ENCODE results near the gene NEBL.

NEBL gene

DNA sequence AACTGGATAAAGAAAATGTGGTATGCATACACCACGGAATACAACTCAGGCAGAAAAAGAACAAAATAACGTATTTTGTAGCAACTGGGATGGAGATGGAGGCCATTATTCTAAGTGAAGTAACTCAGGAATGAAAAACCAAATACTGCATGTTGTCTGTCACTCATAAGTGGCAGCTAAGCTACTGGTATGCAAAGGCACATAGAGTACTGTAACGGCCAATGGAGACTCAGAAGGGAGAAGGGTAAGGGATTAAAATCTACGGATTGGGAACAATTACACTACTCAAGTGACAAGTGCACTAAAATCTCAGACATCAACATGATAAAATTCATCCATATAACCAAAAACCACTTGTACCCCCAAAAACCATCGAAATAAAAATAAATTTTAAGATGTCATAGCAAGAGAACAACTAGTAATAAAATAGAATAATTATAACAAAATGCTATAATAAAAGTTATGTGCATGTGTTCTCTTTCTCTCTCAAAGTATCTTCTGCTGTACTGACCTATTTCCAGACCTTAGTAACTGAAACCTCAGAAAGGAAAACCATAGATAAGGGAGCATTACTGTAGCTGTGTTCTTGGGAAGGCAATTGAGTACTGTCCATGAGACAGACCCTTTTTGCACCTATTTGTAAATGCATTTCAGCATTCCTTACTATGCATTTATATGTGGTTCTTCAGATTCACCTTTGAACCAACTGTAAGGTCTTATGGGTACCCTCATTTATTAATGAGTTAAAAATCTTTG, 6.7 kb upstream of the NEBL start:
- DNase-seq, result no peak

DNA sequence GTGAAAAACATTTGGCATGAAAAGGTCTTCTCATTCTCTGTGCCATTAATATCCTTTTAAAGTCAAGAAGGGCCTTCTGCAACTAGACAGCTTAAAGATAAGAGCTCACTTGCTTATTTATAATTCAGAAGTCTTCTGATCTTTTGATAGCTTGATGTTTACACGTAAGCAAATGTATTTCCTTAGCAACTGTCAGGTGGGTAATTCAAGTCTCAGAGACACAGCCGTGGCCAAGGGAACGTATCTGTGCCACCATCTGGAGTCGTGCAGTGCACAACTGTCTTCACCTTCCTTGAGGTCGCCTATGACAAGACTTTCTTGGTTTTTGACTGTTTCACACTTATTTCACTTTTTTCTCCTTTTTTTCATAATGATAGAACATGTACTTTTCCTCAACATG, 4.0 kb upstream of the NEBL start:
- DNase-seq, result no peak

DNA sequence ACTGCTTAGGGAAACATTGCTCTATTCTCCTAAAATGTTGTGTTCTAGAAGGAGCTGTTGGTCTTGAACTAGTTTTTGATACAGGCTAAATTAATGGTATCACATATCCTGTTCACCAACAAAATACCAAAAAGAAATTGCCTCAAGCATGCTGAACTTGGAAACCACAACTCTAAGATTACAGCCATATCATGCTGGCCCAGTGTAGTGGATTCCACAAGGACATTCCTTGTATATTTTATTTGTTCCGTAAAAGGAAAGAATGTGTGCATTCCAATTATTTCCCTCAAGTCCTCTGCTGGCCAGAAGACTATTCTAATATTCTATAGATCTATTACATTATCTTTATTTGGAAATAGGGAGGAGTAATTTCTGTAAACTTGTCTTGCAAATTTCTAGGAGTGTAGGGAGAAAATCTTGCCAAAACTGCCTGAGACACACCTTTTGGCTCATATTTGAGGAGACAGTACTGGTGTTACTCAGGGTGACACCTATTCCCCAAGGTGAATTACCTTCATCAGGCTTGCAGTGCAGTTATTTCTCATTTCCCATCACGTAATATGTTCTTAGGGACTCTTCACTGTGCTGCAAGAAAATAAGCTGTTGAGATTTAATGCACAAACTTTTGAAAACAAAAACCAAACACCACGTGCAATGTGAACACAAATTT, 1.9 kb upstream of the NEBL start:
- no peak for DNase-seq

DNA sequence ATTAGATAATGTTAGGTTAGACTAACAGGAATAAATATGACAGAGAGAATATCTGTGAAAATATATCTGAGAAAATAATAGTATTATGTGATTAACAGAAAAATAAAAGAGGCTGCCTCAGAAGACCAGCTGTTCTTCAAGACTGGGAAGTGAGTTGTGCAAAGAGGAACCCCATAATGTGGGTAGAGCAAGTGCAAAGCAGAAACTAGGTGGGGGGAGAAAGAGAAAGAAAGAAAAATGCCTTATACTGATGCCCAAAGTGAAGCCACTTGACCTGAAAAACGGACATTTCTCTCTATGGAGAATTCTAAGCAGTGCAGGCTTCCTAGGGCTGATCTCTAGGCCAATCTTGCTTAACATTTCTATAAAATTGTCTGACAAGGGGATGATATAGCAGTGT, 3.8 kb downstream of the NEBL start:
- no peak for DNase-seq

DNA sequence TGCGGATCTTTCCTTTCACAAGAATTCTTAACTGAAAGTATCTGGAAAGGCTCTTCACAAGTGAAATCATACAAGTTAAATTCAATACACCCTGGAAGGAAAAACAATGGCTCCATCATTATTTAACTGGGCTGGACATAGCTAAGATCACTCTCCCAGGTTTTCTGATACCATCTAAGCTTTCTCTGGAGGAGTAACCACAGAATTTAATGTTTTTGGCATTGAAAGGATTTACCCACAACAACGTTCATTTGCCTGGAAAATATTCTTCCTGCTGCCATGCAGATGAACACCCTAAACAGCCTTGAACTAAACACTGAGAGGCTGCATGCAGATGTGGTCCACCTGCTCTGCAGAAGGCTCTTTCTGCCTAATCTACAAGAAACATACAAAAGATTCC, 4.3 kb downstream of the NEBL start:
- no peak for DNase-seq

DNA sequence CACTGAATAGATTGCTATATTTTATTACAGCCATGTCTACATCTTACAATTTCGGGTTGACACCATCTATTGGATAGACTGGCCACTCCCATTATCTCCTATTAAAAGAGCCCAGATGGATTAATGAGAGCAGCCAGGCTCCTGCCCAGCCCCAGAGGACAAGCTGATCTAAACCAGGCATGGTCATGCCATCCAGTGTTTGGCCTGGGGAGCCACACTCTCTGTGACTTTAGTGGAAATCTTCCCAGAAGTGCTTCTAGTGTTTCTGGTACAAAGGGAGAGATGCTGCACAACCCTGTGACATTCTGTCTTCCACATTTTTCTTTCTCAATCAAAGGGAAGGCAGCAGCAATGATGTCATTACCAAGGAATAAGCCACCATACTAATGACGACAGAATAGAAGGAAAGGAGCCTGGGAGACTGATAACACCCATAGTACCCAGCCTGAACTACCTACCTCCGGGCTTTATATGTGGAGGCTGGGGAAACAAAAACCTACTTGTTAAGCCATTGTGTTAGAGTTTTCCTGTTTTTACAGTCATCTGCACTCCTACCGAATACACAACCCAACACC, 5.0 kb downstream of the NEBL start:
- no peak for DNase-seq

DNA sequence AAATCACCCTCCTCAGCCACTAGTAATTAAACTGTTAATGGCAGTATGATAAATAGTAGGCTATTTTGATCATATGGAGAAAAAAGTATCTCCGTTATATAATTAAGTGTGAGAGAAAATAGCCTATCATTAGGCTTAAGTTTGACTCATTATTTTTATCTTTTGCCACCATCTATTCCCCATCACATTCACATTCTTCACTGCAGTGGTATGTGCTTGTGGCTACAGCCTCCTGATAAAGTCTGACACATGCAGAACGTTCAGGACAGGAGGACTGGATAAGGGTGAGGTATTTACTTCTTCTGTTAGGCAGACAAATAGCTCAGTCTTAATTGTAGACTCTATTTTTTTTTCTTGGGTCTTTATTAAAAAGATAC, 5.8 kb downstream of the NEBL start:
- DNase-seq, result no peak

DNA sequence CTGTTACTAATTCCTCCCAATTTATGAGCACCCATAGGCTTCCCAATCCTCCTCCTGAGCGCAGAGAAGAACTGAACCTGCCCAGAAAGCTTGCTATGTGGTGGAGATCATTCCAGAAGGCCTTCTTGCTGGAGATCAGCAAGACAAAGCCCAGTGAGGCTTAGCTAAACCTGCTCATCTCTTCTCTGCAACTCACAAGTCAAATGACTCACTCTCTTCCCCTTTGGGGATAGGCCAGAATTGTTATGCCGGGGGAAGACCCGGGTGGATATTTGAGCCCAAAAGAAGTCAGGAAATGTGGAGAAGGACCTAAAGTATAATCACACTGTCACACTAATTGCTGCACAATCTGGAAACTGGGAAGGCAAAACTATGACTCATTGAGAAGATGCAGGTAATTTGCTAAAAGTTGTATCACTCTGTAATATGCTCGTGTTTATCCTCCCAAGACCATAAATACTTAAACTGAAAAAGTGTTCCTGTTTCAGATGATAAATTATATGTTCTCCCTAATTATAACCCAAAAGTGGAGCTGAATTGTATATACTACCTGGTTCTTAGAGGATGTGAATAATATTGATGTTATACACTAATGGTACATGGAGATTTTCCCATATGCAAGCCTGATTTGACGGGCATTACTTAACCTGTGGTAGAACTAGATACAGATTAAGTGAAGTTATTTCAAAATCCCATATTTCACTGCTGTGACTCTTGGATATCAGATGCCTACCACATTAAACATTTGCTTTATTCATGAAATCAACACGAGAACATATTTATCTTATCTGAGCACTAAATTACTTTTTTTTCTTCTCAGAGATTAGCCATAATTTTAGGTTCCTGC, 6.4 kb downstream of the NEBL start:
- DNase-seq, result no peak

DNA sequence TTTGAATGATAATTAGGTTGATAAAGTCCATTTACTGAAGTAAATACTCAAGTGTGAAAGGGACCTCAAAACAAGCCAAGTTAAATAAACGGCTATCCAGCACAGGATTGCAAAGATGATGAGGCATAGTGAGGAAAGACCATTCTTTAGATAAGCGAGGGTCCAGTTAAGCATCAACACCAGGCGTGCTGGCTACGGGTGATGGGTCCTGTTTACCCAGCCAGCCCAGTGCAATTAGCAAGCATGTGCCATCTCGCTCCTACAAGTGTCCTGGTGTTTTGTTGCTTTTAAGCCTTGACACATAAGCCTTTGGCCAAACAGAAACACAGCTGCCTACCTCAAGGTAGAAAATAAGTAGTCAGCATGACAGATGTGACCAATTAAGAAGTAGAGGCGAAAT, 7.1 kb downstream of the NEBL start:
- peak; percentile 65 for DNase-seq

DNA sequence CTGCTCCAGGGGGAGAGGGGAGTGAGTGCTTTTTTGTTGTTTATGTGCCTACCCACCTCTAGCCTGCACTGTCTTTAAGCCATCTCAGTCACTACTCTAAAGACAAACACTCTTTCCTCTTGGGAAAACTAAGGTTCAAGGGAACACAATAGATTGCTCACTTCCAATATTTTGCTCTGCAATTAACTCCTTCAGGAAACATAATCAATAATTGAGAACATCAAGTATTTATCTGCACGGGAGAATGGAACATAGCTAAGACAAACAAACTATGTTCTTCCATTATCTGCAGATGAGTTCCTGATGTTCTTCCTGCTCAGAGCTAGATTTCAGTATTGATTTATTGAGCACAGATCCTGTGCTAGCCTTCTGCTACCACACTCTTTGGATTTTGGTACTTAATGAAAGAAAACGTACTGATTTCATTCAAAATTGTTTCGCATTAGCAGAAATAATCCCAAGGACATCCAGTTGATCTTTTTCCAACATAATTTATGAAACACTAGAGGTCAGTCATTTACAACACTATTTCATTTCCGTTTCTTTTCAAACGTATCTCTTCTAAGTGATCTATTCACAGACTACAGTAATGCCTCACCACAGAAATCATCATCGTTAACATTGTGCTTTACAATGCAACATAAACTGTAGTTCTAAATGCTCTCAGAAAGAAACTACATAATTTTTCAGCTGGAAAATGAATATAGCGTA, 8.3 kb downstream of the NEBL start:
- peak; percentile 56 for DNase-seq

DNA sequence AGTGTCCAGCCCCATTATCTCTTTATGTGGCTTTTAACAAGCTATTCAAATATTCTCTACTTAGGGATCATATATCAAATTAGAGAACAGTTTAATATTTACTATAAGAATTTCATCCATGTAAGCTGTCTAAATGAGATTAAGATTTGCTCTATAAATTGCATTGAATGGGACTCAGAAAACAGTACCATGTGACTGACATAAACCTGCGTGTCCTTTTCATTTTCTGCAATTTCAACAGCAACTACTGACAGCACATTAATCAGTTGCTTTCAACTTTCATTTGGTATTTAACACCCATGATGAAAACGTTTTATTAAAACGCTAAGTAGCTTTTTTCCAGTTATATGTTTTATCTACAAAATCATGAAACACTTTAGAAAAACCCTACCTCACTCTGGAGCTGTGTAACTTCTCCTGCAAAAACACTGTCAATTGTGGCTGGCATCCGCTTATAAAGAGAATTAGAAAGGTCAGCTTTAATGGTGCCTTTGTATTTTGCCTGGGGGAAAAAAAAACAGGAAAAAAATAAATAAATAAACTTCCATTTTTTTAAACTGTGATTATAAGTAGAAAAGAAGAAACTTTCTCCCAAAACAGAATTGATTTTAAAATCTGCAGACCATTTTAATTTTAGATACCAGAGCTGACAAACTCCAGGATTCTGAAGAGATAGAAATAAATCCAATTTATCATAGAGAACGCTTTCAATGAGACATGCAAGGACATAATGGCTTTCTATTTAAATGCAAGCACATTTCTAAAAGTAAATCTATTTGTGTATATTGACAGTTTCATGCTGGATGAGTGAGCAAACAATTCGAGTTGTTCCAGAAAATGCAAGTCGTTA, 9.2 kb downstream of the NEBL start:
- DNase-seq, result no peak

DNA sequence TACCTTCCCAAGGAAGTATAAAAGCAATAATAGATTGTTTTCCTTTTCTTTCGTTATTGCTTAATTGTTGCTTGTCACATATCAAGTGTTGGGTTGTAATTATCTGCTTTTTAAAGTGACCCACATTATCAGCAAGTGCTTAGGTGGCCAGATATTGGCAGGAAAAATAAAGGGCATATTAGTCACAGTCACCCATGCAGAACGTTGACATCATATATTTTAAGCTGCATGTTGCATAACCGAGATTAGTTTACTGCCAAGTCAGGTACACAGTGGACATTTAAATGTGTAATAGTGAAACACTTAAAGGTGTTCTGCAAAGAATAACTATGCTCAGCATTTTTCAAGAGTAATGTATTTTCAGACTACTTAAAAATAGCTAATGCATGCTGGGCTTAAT, 11.4 kb downstream of the NEBL start:
- peak; percentile 4 for DNase-seq

DNA sequence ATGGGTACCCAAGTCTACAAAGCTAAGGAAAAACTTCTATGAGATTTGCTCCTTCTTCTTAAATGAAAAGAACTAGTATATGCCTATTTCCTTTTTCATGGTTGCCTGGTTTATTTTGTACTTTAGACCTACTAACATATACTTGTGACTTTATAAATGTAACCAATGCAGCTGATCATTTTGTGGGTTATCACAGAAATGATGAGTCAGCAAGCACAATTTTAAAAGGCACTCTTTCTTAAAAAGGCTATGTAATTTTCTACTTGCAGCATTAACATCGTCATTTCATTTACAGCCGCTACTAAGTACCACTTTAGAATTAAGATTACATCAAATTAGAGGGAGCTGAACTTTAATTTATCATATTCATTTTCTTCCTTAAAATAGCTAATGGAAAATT, 13.6 kb downstream of the NEBL start:
- DNase-seq, result no peak

DNA sequence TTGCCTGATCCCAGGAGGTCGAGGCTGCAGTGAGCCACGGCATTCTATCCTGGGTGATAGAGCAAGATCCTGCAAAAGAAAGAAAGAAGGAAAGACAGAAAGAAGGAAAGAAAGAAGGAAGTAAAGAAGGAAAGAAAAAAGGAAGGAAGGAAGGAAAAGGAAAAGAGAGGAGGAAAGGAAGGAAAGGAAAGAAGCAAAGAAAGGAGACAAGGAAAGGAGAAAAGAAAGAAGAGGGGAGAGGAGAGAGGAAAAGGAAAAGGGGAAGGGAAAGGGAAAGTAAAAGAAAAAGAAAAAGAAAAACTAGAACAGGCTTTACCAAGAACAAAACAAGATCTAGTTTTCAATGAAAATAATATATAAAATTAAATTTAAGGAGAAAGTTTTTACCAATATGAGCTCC, 15.0 kb downstream of the NEBL start:
- DNase-seq, result no peak

DNA sequence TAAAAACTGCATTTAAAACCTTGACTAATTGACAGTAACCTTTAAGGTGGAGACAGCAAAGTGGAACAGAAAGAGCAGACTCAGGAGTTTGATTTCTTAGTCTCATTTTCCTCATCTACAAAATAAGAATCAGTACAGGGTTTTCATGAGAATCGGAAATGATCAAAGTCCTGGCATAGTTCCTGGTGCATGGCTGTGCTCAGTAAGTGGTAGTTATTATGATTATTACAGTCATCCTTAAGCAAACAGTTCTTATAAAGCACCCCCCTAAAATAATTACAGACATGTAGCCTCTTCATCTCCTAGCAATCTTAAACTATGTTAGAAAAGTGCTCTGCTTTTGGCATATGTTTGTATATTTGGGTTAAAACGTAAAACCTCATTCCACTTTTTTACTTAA, 18.0 kb downstream of the NEBL start:
- DNase-seq, result peak; percentile 7

DNA sequence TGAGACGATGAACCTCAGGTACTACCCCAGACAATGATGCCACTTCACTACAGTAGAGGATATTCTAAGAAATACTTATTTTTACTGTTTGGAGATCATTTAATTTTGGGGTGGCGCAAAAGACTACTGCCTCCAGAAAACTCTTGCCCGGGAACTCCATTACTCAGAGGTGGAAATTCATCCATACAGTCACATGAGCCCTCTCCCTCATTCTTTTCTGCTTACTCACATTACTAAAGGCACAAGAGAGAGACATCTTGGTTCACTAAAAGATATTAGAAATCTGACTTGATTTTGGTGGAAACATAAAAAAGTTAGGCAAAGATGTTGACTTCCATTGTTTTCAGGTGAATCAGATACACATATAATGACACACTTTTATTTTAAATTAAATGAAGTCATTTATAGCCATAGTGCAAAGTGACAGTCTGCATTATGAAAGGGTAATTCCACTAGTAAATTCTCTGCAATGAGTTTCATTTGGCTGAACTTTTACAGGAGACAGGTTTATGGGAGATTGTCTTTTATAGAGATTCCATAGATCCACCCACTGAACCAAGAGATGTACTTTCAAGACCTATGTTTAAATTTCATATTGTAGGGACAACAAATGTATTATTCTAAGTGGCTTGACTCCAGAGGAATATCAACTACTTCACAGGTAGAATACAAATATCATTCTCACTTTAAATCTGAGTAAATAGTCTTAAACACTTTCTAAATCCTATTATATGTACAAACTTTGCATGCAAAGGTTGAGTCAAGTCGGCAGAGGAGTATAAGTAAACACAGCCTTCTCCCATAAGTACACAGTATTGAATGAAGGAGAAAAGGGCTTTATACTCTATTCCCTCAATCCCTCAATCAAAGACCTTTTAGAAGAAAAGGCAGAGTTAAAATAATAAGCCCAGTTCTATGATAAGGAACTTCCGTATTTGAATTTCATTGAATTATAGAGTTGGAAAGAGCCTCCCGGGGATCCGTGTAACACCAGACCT, 18.8 kb downstream of the NEBL start:
- DNase-seq, result no peak

DNA sequence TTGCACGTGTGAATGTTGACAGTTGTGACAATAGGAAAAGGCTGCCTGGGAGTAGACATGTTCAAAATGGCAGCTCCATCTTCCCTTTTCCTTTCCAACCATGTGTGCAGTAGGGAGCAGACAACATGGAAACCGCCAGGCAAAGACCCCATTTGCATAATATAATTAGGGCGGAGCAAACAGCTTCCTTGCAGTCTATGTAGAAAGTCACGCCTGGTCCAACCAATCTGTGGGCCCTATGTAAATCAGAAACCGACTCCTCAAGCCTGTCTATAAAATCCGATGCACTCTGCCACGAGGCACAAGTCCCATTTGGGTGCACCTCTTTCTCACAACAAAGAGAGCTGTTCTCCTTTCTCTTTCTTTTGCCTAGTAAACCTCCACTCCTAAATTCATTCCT, 19.6 kb downstream of the NEBL start:
- DNase-seq, result no peak

DNA sequence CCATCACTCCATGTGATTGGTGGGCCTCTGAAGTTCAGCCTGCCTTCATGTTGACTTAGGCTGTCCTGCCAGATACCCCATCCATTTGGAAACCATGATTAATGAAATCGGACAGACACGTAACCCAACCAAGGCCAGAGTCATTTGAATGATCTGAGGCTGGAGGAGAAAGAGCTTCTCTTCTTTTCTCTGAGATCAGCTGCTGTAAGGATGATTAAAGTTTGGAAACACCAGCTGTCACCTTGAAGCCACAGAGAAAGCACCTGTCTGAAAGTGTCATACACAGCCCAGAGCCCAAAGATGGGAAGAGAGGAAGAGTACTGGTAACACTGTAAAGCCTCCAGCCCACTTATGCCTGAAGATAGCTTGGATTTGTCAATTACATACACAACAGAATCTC, 22.9 kb downstream of the NEBL start:
- no peak for DNase-seq

DNA sequence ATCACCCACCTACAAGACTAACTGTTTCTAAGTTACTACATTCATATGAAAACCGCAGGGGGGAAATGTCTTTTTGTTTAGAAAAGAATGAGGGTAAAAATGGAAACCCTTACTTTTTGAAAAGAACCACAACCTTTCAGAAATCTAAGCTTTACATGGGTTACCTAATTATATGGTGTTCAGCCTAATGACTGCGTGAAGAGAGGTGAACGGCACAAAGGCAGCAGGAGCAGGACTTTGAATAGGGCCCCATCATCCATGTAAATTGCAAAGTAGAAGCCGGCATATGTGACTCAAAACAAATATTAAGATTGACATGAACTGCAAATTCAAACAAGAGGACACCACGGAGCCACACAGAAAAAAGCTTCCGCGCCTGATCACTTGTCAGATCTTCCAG, 25.1 kb downstream of the NEBL start:
- DNase-seq, result peak; percentile 80

DNA sequence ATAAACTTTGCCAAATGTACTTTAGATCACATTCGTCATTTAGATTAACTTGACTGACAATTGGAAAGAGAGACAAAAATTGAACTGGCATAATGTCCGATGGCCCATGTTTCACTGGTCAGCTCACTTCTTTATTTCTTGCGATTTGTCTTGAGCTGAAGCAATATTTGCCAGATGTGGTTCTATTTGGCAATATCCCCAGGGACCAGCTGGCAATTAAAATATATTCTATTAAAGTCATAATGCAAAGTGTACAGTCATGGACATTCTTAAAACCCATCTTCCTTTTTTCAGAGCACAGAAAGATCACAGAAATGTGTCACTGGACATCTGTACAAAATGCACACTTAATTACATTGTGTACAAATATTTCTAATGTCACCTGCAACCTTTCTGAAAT, 26.3 kb downstream of the NEBL start:
- DNase-seq, result no peak

DNA sequence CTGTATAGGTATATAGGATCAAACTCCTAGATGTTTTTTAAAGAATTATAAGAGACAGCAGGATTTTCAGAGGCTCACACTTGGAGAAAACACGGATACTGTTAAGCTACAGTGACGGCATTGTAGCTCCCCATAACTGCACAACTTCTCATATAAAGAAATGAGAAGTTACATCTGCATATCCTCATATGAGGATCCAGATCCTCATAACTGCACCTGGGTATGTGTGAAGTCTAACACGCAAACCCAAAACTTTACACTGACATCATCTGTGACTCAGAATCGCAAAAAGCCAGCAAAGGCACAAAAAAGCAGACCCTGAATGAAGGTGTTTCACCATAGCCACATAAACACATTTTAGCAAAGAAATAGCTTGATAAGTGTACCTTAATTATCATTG, 34.1 kb downstream of the NEBL start:
- no peak for DNase-seq
